HUES48 (cell line): ENCODE results near the gene TSC22D4.
A peak's percentile ranks its signal among the peaks of the same experiment; 100 is the strongest.

Source experiments
- H3K27ac ChIP-seq: one replicate; pipeline ENCODE4 v1.7.0; 2013; ENCODE audit warnings: low read depth, low read length, inconsistent platforms
- H3K27me3 ChIP-seq: 2 replicates; pipeline ENCODE4 v1.6.1; 2013; ENCODE audit warnings: mild to moderate bottlenecking, low read length; ENCODE audit not compliant: control insufficient read depth, insufficient read depth
- H3K36me3 ChIP-seq: 2 replicates; pipeline ENCODE4 v1.6.1; 2013; ENCODE audit warnings: low read length; ENCODE audit not compliant: control insufficient read depth, insufficient read depth
- H3K4me1 ChIP-seq: 2 replicates; pipeline ENCODE4 v1.6.1; 2013; ENCODE audit warnings: mild to moderate bottlenecking, low read length; ENCODE audit not compliant: control insufficient read depth, insufficient read depth
- H3K4me3 ChIP-seq: 2 replicates; pipeline ENCODE4 v1.5.1; 2013; ENCODE audit warnings: mild to moderate bottlenecking, low read depth, low read length
- H3K9ac ChIP-seq: 2 replicates; pipeline ENCODE4 v1.6.1; 2013; ENCODE audit warnings: mild to moderate bottlenecking, low read depth, low read length, moderate library complexity
- H3K9me3 ChIP-seq: 2 replicates; pipeline ENCODE4 v1.6.1; 2013; ENCODE audit warnings: low read length; ENCODE audit not compliant: control insufficient read depth, insufficient read depth

Gene TSC22D4

DNA sequence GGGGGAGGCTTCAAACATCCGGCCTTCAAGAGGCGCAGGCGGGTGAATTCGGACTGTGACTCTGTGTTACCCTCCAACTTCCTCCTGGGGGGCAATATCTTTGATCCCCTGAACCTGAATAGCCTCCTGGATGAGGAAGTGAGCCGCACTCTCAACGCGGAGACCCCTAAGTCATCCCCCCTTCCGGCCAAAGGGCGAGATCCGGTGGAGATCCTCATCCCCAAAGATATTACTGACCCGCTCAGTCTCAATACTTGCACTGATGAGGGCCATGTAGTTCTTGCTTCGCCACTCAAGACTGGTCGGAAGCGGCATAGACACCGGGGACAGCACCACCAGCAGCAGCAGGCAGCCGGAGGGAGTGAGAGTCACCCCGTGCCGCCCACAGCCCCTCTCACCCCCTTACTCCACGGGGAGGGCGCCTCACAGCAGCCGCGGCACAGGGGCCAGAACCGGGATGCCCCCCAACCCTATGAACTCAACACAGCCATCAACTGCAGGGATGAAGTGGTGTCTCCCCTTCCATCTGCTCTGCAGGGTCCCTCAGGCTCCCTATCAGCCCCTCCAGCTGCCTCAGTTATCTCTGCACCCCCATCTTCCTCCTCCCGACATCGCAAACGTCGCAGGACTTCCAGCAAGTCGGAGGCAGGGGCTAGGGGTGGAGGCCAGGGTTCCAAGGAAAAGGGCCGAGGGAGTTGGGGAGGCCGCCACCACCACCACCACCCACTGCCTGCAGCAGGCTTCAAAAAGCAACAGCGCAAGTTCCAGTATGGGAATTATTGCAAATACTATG is 48.3 kb downstream of the TSC22D4 start:
- Histone ChIP-seq H3K4me3 (peak overlapping the region; percentile 83), H3K9ac (peak overlapping the region; percentile 41; the same call in 1 of the 2 replicates), H3K36me3 (peaks cover 42% of the 10 kb centered on the region), H3K27me3 (peaks cover 7% of the 10 kb centered on the region), H3K27ac (peak overlapping the region; percentile 100), H3K9me3 (no peaks in the 10 kb centered on the region), H3K4me1 (peaks cover 14% of the 10 kb centered on the region)

DNA sequence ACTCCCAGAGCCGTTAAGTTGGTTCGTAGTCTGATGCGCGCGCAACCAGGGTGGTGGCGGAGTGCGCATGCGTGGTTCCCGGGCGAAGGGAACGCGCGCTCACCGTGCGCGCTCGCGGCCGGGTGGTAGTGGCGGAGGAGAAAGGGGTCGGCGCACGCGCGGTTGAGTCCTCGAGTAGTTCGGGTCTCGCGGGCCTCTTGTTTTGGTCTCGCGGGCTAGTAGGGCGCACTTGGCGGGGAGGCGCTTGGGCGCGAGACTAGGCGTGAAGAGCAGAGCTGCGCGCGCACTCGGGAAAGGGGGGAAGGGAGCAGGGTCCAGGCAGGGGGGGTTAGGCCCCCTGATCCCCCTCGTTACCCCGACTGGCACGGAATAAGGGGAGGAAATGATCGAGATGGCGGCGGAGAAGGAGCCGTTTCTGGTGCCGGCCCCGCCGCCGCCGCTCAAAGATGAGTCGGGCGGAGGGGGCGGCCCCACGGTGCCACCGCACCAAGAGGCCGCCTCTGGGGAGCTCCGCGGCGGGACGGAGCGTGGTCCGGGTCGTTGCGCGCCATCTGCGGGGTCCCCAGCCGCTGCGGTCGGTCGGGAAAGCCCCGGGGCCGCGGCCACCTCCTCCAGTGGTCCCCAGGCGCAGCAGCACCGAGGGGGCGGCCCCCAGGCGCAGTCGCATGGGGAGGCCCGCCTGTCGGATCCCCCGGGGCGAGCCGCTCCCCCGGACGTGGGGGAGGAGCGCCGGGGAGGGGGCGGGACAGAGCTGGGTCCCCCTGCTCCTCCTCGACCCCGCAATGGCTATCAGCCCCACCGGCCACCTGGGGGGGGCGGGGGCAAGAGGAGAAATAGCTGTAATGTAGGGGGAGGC is 49.1 kb downstream of the TSC22D4 start, which contains the start of gene MEPCE:
Gene MEPCE, plus strand, starts transcription at position 195 of the 856 bp plus-strand sequence. Its CDS starts 188 bp downstream, at position 383.
- Histone ChIP-seq H3K9me3 (no peaks in the 10 kb centered on the region), H3K4me1 (peaks cover 14% of the 10 kb centered on the region), H3K27ac (peak within 1 kb of the TSS; percentile 100), H3K27me3 (peaks cover 7% of the 10 kb centered on the region), H3K9ac (peak within 1 kb of the TSS; percentile 90), H3K4me3 (peak within 1 kb of the TSS; percentile 83), H3K36me3 (peaks cover 41% of the 10 kb centered on the region)

DNA sequence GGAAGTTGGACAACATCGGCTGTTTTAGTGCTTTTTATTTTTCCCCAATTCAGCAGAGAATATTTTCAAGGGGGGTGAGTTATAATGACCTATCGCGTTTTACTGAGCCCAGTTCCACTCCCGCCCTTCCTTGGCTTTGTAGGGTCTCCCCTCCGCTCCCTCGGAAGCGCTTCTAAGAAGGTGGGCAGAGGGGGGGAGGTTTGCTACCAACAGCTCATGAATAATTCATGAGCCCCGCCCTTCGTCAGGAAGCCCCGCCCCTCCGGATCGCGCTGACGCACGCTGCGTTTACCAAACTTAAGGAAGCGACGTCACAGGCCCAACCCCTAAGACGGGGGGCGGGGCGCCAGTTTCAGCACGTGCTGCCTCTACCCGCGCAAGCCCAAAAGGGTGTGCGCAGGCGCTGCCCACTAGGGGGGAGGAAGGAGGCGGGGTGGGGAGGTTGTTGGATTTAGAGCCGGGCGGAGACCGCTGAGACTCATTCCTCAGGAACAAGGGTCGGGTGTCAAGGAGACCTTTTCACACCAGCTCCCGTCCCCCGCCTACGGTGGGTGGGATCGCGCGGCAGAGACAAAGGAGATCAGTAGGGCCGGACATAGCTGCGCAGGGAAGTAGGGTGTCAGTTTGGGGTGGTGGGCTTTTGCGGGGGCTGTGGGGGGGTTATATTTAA is 49.9 kb downstream of the TSC22D4 start:
- H3K36me3 ChIP-seq: peaks cover 34% of the 10 kb centered on the region
- peak overlapping the region; percentile 100 for H3K27ac ChIP-seq
- H3K27me3 ChIP-seq: peaks cover 7% of the 10 kb centered on the region
- peaks cover 14% of the 10 kb centered on the region for H3K4me1 ChIP-seq
- peak overlapping the region; percentile 90 for H3K9ac ChIP-seq
- H3K9me3 ChIP-seq: no peaks in the 10 kb centered on the region
- H3K4me3 ChIP-seq: peak overlapping the region; percentile 83

DNA sequence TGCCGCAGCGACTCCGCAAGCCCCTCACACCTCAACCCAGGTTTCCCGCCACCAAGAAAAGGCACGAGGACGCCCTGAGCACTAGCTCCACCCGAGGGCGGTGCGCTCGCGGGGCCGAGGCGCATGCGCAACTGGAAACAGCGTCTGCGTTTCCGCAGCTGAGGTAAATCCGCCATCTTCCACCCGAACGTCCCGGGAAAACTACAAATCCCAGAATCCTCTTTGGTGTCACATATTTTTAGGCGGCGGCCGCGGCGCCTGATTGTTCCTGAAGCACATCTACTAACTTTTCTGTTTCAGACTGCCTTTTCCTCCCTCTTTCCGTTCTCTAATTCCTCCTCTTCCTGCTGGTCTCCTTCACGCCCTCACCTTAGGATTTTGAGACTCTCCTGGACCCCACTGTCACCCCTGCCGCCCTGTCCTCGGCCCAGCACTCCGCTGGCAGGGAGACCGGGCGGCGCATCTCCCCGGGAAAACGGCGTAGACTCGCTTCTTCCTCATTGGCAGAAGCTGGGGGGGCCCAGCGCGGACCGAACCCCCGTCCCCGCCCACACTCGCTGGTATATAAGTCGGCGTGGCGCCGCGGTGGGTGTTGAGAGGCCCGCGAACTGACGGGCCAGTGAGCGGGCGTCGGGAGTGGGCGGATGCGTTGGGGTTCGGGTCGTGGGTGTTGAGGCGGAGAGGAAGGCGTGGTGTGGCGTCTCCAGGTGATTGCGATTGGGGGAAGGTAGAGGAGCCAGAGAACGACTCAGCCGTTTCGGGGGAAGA is 50.6 kb downstream of the TSC22D4 start, which contains the start of gene ZCWPW1:
Gene ZCWPW1, minus strand, starts transcription at position 505 of the 768 bp plus-strand sequence. CDS start 8,054 bp downstream, outside the sequence.
- H3K9ac ChIP-seq: peak within 1 kb of the TSS; percentile 90
- H3K27ac ChIP-seq: peak within 1 kb of the TSS; percentile 100
- H3K9me3 ChIP-seq: no peaks in the 10 kb centered on the region
- H3K36me3 ChIP-seq: peaks cover 27% of the 10 kb centered on the region
- peaks cover 14% of the 10 kb centered on the region for H3K4me1 ChIP-seq
- H3K27me3 ChIP-seq: peaks cover 7% of the 10 kb centered on the region
- peak within 1 kb of the TSS; percentile 83 for H3K4me3 ChIP-seq

DNA sequence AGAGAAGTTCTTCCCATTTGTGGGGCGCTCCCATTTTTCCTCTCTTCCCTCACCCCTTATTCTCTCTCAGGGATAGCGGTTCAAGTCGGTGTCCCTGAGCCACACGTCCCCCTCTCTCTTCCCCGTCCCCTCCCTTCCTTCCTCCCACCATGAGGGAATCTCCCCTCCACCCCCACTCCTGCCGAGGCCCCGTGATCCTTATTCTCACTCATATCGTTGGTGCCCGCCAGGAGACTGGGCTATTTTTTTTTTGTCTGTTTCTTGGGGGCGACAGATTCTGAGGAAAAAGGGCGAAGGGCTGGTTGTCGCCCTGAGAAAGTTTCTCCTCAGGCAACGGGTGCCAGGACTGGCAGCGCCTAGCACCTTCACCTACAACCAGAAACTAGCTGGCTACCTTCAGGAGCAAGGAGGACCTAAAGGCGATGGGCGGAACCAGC is 51.2 kb downstream of the TSC22D4 start:
- Histone ChIP-seq H3K27me3 (peaks cover 7% of the 10 kb centered on the region), H3K36me3 (peaks cover 21% of the 10 kb centered on the region), H3K27ac (peak overlapping the region; percentile 100), H3K9ac (no peak overlapping the region), H3K4me3 (peak overlapping the region; percentile 83; the same call in 1 of the 2 replicates), H3K9me3 (no peaks in the 10 kb centered on the region), H3K4me1 (peaks cover 14% of the 10 kb centered on the region)

DNA sequence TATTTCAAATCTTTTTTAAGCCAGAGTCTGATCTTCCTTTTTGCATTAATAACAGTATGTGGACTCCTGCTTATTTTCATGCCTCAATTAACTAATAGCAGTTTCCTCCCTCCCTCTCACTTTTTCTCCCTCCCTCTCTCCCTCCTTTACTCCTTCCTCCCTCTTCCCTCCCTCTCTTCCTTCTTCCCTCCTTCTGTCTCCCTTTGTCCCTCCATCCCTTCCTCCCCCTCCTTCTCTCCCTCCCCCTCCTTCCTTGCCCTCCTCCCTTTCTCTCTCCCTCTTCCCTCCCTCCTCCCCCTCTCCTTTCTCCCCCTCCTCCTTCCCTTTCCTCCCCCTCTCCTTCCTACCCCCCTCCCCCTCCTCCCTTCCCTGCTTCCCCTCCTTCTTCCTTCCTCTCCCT is 52.5 kb downstream of the TSC22D4 start:
- no peak overlapping the region for H3K9ac ChIP-seq
- no peaks in the 10 kb centered on the region for H3K9me3 ChIP-seq
- H3K36me3 ChIP-seq: peaks cover 8% of the 10 kb centered on the region
- H3K27me3 ChIP-seq: peaks cover 7% of the 10 kb centered on the region
- no peak overlapping the region for H3K27ac ChIP-seq
- no peak overlapping the region for H3K4me3 ChIP-seq
- H3K4me1 ChIP-seq: peaks cover 12% of the 10 kb centered on the region

DNA sequence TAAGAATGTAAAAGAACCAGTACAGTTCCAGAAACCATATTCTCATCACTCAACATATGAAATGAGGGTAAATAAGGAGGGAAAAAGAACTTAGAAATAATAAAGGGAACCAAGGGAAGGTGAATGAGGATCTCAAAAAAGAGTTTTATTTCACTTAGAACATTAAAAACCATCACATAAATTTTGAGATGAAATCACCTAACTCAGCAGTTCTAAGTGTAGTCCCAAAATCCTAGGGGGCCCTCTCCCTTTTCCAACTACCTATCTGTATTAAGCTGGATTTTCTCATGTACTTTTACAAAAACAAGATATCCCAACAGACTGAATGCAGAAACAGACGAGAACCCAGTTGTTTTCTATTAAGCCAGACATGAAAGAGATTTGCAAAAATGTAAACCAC is 53.7 kb downstream of the TSC22D4 start:
- Histone ChIP-seq H3K27me3 (peaks cover 7% of the 10 kb centered on the region), H3K9ac (no peak overlapping the region), H3K9me3 (no peaks in the 10 kb centered on the region), H3K4me3 (no peak overlapping the region), H3K4me1 (0 out of 2 replicates have a peak, but pooled peaks cover under 1% of the 10 kb centered on the region), H3K36me3 (no peaks in the 10 kb centered on the region), H3K27ac (no peak overlapping the region)

DNA sequence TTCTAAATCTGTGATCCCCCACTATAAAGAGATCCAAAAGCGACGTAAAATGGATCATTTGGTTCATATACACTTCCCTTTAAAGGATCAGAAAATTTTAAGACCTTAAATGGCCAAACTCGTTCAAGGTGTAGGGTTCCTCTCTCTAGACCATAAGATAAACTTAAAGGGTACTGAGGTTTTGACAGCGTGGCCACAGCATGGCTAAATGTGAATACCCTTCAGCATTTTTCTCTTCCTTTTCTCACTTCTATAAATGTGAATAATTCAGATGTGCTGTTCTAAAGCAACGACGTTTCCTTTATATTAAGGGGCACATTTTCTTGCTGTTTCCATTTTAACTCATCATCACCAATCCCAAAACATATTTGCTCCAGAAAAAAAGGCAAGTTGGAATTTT is 55.7 kb downstream of the TSC22D4 start:
- no peak overlapping the region for H3K9ac ChIP-seq
- no peak overlapping the region for H3K4me3 ChIP-seq
- no peaks in the 10 kb centered on the region for H3K36me3 ChIP-seq
- H3K27ac ChIP-seq: no peak overlapping the region
- H3K4me1 ChIP-seq: no peaks in the 10 kb centered on the region
- peaks cover 7% of the 10 kb centered on the region for H3K27me3 ChIP-seq
- no peaks in the 10 kb centered on the region for H3K9me3 ChIP-seq

DNA sequence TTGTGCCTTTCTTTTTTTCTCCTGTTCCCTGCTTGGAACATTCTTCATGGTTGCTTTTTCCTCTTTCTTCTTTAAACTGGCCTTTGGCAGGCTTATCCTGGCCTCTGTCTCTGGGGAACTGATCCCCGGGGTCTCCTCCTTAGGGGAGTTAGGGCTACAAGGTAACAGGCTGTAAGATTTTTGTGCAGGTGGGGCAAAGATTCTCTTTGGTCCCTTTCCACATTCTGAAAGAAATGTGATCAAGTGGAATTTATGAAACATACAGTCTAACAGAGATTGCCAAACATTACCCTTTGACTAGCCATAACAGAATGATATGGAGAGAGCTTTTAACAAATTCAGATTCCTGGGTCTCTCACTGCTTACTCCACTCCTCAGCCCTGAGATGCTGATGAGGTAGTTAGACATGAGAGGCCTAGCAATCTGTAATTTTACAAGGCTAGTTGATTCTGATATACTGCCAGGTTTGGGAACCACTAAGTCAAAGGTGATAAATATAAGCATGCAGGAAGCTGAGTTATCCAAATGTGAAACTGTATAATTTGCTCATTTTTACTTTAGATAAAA is 59.3 kb downstream of the TSC22D4 start:
- no peaks in the 10 kb centered on the region for H3K27me3 ChIP-seq
- H3K9ac ChIP-seq: no peak overlapping the region
- H3K36me3 ChIP-seq: no peaks in the 10 kb centered on the region

More for the DNA sequence above, 59.3 kb downstream of the TSC22D4 start:
- no peak overlapping the region for H3K4me3 ChIP-seq
- no peaks in the 10 kb centered on the region for H3K9me3 ChIP-seq
- no peaks in the 10 kb centered on the region for H3K4me1 ChIP-seq
- no peak overlapping the region for H3K27ac ChIP-seq
